OCI-LY3 (cell line): ENCODE data around the gene NCOA3.

Experiments
- CTCF ChIP-seq: fragments of 200-600, 300-600 bp; sonication (generic); IDR thresholded peaks from 2 replicates; pipeline ENCODE4 v1.5.1; 2014; ENCODE audit warnings: antibody characterized with exemption, low read length, low read depth
- EZH2phosphoT487 ChIP-seq: fragments of 200-600 bp; shearing (Covaris generic); IDR thresholded peaks from 2 replicates; pipeline ENCODE4 v1.6.1; 2018; ENCODE audit warnings: antibody characterized with exemption, mixed run types, low read depth

GRCh38 chr20:47568019-47568418, 66.3 kb downstream of the NCOA3 start:
- TF ChIP-seq CTCF (no peak), EZH2phosphoT487 (no peak)
